K562 (cell line): ENCODE measurements around the gene APOC1. TPM values are rescaled to one million over a fixed set of nuclear protein-coding genes. Genes with fewer than 3 reads are reported as not detected.

Experiments
- ARID1B ChIP-seq: fragments of 450-650 bp; IDR thresholded peaks from 2 replicates; pipeline ENCODE4 v1.6.1; 2016; ENCODE audit warnings: antibody characterized with exemption, mild to moderate bottlenecking, inconsistent platforms
- BCL6 ChIP-seq: fragments of 250-450 bp; sonication (Bioruptor Pico); IDR thresholded peaks from 2 replicates; pipeline ENCODE4 v1.4.0; 2020
- CCNT2 ChIP-seq: IDR thresholded peaks from 2 replicates; pipeline ENCODE4 v1.6.1; 2011; ENCODE audit warnings: borderline replicate concordance, low read depth, mild to moderate bottlenecking, moderate library complexity, mixed read lengths, low read length; ENCODE audit not compliant: insufficient read length; ENCODE audit errors: extremely low read depth
- CREM ChIP-seq: IDR thresholded peaks from 2 replicates; pipeline ENCODE4 v1.6.1; 2014; ENCODE audit warnings: antibody characterized with exemption, low read depth
- EGR1 ChIP-seq: fragments of 450-650 bp; conservative IDR thresholded peaks from 2 replicates; pipeline ENCODE4 v1.6.1; 2017; ENCODE audit warnings: mild to moderate bottlenecking
- EP400 ChIP-seq: fragments of 450-650 bp; IDR thresholded peaks from 2 replicates; pipeline ENCODE4 v1.6.1; 2017; ENCODE audit warnings: antibody characterized with exemption, mild to moderate bottlenecking, moderate library complexity
- GTF2A2 ChIP-seq: IDR thresholded peaks from 2 replicates; pipeline ENCODE4 v1.6.1; 2016; ENCODE audit warnings: mild to moderate bottlenecking, missing genetic modification characterization, missing compliant biosample characterization
- HDAC3 ChIP-seq: fragments of 450-650 bp; IDR thresholded peaks from 2 replicates; pipeline ENCODE4 v1.6.1; 2018; ENCODE audit warnings: borderline replicate concordance, mild to moderate bottlenecking, moderate library complexity; ENCODE audit not compliant: partially characterized antibody
- ID3 ChIP-seq, 2 experiments: fragments of 250-450 bp in 1 of 2; fragments of 450-650 bp in 1 of 2; sonication (Bioruptor Pico) in 1 of 2; IDR thresholded peaks; 2 replicates each; pipeline versions ENCODE4 v1.6.1 to v1.8.0; 2016 to 2021; ENCODE audit warnings: mild to moderate bottlenecking in 2 of 2, moderate library complexity in 2 of 2, missing compliant biosample characterization in 1 of 2, missing genetic modification characterization in 1 of 2
- L3MBTL2 ChIP-seq: fragments of 450-650 bp; IDR thresholded peaks from 2 replicates; pipeline ENCODE4 v1.6.1; 2016; ENCODE audit warnings: mild to moderate bottlenecking, moderate library complexity
- MXI1 ChIP-seq: IDR thresholded peaks from 2 replicates; pipeline ENCODE4 v1.6.1; 2011; ENCODE audit warnings: low read depth, mild to moderate bottlenecking, improper control_type of control experiment, low read length
- MYC ChIP-seq, 2 experiments: fragments of 250-450 bp in 1 of 2; sonication (Bioruptor Pico) in 1 of 2; IDR thresholded peaks; 2 replicates each; pipeline versions ENCODE4 v1.5.1 to v1.6.1; 2012 to 2021; ENCODE audit warnings: low read depth in 2 of 2, borderline replicate concordance in 1 of 2, improper control_type of control experiment in 1 of 2, low read length in 1 of 2, mild to moderate bottlenecking in 1 of 2, moderate library complexity in 1 of 2
- NRF1 ChIP-seq, 2 experiments: fragments of 450-650 bp; IDR thresholded peaks in 1 of 2; conservative IDR thresholded peaks in 1 of 2; 2 replicates each; pipeline ENCODE4 v1.6.1; 2014; ENCODE audit warnings: mild to moderate bottlenecking in 2 of 2
- NUFIP1 ChIP-seq: fragments of 450-650 bp; IDR thresholded peaks from 2 replicates; pipeline ENCODE4 v1.6.1; 2018; ENCODE audit not compliant: partially characterized antibody
- OTX1 ChIP-seq: fragments of 450-650 bp; formaldehyde crosslinking; IDR thresholded peaks from 2 replicates; pipeline ENCODE4 v1.4.0; 2022; ENCODE audit warnings: mild to moderate bottlenecking
- SPI1 ChIP-seq: IDR thresholded peaks from 2 replicates; pipeline ENCODE4 v1.6.1; 2011; ENCODE audit warnings: low read depth, low read length, control low read depth, borderline replicate concordance
- USF2 ChIP-seq: sonication (generic); formaldehyde crosslinking; IDR thresholded peaks from 2 replicates; pipeline ENCODE4 v1.5.0; 2020; ENCODE audit warnings: missing genetic modification reagents
- ZBTB2 ChIP-seq: fragments of 450-650 bp; IDR thresholded peaks from 2 replicates; pipeline ENCODE4 v1.6.1; 2016; ENCODE audit warnings: antibody characterized with exemption
- ZC3H11A ChIP-seq: IDR thresholded peaks from 2 replicates; pipeline ENCODE4 v1.6.1; 2012; ENCODE audit warnings: low read depth, low read length, improper control_type of control experiment
- ZC3H4 ChIP-seq: sonication (generic); formaldehyde crosslinking; IDR thresholded peaks from 2 replicates; pipeline ENCODE4 v1.9.0; 2021; ENCODE audit warnings: missing genetic modification reagents, borderline replicate concordance
- ZNF165 ChIP-seq: fragments of 250-450 bp; sonication (Bioruptor Pico); IDR thresholded peaks from 2 replicates; pipeline ENCODE4 v1.4.0; 2020; ENCODE audit warnings: borderline replicate concordance
- ZNF24 ChIP-seq: fragments of 450-650 bp; IDR thresholded peaks from 2 replicates; pipeline ENCODE4 v1.6.1; 2016
- ZNF384 ChIP-seq: IDR thresholded peaks from 2 replicates; pipeline ENCODE4 v1.6.1; 2012; ENCODE audit warnings: low read depth, low read length, improper control_type of control experiment
- ZNF444 ChIP-seq: fragments of 250-450 bp; sonication (Bioruptor Pico); IDR thresholded peaks from 2 replicates; pipeline ENCODE4 v1.4.0; 2020; ENCODE audit warnings: mild to moderate bottlenecking, moderate library complexity
- ZNF512 ChIP-seq: IDR thresholded peaks from 2 replicates; pipeline ENCODE4 v1.6.1; 2016; ENCODE audit warnings: missing genetic modification characterization, missing compliant biosample characterization
- ZNF589 ChIP-seq: fragments of 200-800 bp; sonication (Bioruptor generic); IDR thresholded peaks from 2 replicates; pipeline ENCODE4 v1.6.1; 2016; ENCODE audit warnings: low read depth, missing genetic modification characterization, missing compliant biosample characterization
- ZNF766 ChIP-seq: fragments of 200-800 bp; sonication (Bioruptor generic); conservative IDR thresholded peaks from 2 replicates; pipeline ENCODE4 v1.6.1; 2016; ENCODE audit warnings: missing genetic modification characterization, missing compliant biosample characterization
- polyA plus RNA-seq, 8 experiments: library from polyadenylated mRNA; depleted of rRNA in 4 of 8; stranded (reverse) in 5 of 8; unstranded in 3 of 8; fragments of >200 nt; fragmentation: Nextera tagmentation in 2 of 8; fragmentation: Illumina TruSeq in 1 of 8; extraction: Ambion mirVana in 2 of 8; extraction: Trizol in 1 of 8; gene quantifications; 2 replicates each; pipeline versions ENCODE4 v1.2.1 to v1.2.3, GENCODE V29; 2011 to 2014; ENCODE audit warnings: inconsistent platforms in 1 of 8, missing spikeins in 1 of 8
- total RNA-seq, 7 experiments: library from RNA; depleted of rRNA in 6 of 7; stranded (reverse); fragments of >200 nt in 6 of 7; fragmentation: Illumina TruSeq in 2 of 7; extraction: Trizol in 2 of 7; gene quantifications; 2 replicates each; pipeline versions ENCODE4 v1.2.1 to v1.2.3, GENCODE V29; 2011 to 2021; ENCODE audit warnings: low replicate concordance in 1 of 7

APOC1 gene
- total and polyA plus RNA-seq, 9 of the 15 experiments (the other 6 are each of a cell fraction or from before 2014, with no cell fraction given): 115 to 408 (median 220) TPM

GRCh38 chr19:44943801-44944249 lies 29.4 kb downstream of the APOC1 start (continued):
- no peak for TF ChIP-seq ZC3H4 (CRISPR knock-in tag)
- peak; percentile 40; the same call in 1 of the 2 replicates for TF ChIP-seq ZNF589 (CRISPR knock-in tag)
- no peak for TF ChIP-seq ID3 (CRISPR knock-in tag; IDR thresholded peaks at IDR 0.05)
- peak; percentile 60 for TF ChIP-seq ID3 (tag; IDR thresholded peaks at IDR 0.05)
- TF ChIP-seq EP400: peak; percentile 81
- TF ChIP-seq MYC (IDR thresholded peaks at IDR 0.05; ENCODE audit: low read depth, low read length): peak; percentile 96
- TF ChIP-seq MYC (CRISPR knock-in tag; IDR thresholded peaks at IDR 0.05; ENCODE audit: borderline replicate concordance, low read depth): 0 out of 2 replicates have a peak, but pooled peaks have one; percentile 17
- TF ChIP-seq HDAC3: no peak
- TF ChIP-seq USF2 (CRISPR knock-in tag): no peak
- no peak for TF ChIP-seq NUFIP1
- no peak for TF ChIP-seq CCNT2
- no peak for TF ChIP-seq GTF2A2 (tag)
- peak; percentile 69; the same call in 1 of the 2 replicates for TF ChIP-seq ZNF766 (CRISPR knock-in tag)
- TF ChIP-seq ZNF444: no peak
- TF ChIP-seq CREM: peak; percentile 72
- peak; percentile 97 for TF ChIP-seq L3MBTL2
- peak; percentile 38; the same call in 1 of the 2 replicates for TF ChIP-seq ZBTB2
- TF ChIP-seq ZNF384: peak; percentile 7; the same call in 1 of the 2 replicates
- TF ChIP-seq ZNF165 (CRISPR knock-in tag): no peak
- no peak for TF ChIP-seq ZC3H11A
- TF ChIP-seq ZNF24: no peak
- peak; percentile 97 for TF ChIP-seq EGR1
- TF ChIP-seq ARID1B: peak; percentile 72
- no peak for TF ChIP-seq OTX1 (CRISPR knock-in tag)
- peak; percentile 100 for TF ChIP-seq SPI1
- no peak for TF ChIP-seq BCL6 (CRISPR knock-in tag)
- peak; percentile 56 to 62; a peak in 3 of 4 replicates for TF ChIP-seq NRF1 (conservative IDR thresholded peaks at IDR 0.05 in 1 of 2, IDR thresholded peaks at IDR 0.05 in 1 of 2)
- no peak for TF ChIP-seq ZNF512 (tag)
- no peak for TF ChIP-seq MXI1
